RWPE2 (cell line): ENCODE measurements around the gene THSD7B.
A peak's percentile ranks its signal among the peaks of the same experiment; 100 is the strongest.

Source experiments
- ATAC-seq: fragments of 200-7000 bp; cut with Tn5 transposase; 3 replicates; pipeline ENCODE4 v1.9.1; 2021; ENCODE audit warnings: low read depth
- DNase-seq: peaks from one replicate; pipeline ENCODE4 v3.0.0-alpha.2; 2020; ENCODE audit warnings: low spot score
- H3K27ac ChIP-seq: fragments of 450-650 bp; 2 replicates; pipeline ENCODE4 v1.5.1; 2017; ENCODE audit warnings: mild to moderate bottlenecking; ENCODE audit not compliant: poor library complexity, severe bottlenecking
- H3K27me3 ChIP-seq: fragments of 250-450 bp; sonication (Bioruptor Pico); 2 replicates; pipeline ENCODE4 v1.5.1; 2021; ENCODE audit warnings: mild to moderate bottlenecking, moderate library complexity; ENCODE audit not compliant: insufficient read depth, poor library complexity, severe bottlenecking
- H3K36me3 ChIP-seq: fragments of 250-450 bp; sonication (Bioruptor Pico); 2 replicates; pipeline ENCODE4 v1.5.1; 2020; ENCODE audit warnings: low read depth, mild to moderate bottlenecking, moderate library complexity
- H3K4me1 ChIP-seq: fragments of 250-450 bp; sonication (Bioruptor Pico); 2 replicates; pipeline ENCODE4 v1.5.1; 2021; ENCODE audit warnings: mild to moderate bottlenecking, moderate library complexity; ENCODE audit not compliant: insufficient read depth, poor library complexity, severe bottlenecking
- H3K4me3 ChIP-seq: fragments of 250-450 bp; sonication (Bioruptor Pico); 2 replicates; pipeline ENCODE4 v1.5.1; 2021; ENCODE audit warnings: mild to moderate bottlenecking, moderate library complexity; ENCODE audit not compliant: severe bottlenecking
- H3K9me3 ChIP-seq: fragments of 250-450 bp; sonication (Bioruptor Pico); 2 replicates; pipeline ENCODE4 v1.5.1; 2021; ENCODE audit warnings: mild to moderate bottlenecking, moderate library complexity; ENCODE audit not compliant: severe bottlenecking
- TF ChIP-seq, protein P1 (sequence below): fragments of 450-650 bp; IDR thresholded peaks from one replicate; pipeline ENCODE4 v1.5.1; 2017; ENCODE audit warnings: mild to moderate bottlenecking, moderate library complexity; ENCODE audit not compliant: poor library complexity, severe bottlenecking

THSD7B gene

DNA sequence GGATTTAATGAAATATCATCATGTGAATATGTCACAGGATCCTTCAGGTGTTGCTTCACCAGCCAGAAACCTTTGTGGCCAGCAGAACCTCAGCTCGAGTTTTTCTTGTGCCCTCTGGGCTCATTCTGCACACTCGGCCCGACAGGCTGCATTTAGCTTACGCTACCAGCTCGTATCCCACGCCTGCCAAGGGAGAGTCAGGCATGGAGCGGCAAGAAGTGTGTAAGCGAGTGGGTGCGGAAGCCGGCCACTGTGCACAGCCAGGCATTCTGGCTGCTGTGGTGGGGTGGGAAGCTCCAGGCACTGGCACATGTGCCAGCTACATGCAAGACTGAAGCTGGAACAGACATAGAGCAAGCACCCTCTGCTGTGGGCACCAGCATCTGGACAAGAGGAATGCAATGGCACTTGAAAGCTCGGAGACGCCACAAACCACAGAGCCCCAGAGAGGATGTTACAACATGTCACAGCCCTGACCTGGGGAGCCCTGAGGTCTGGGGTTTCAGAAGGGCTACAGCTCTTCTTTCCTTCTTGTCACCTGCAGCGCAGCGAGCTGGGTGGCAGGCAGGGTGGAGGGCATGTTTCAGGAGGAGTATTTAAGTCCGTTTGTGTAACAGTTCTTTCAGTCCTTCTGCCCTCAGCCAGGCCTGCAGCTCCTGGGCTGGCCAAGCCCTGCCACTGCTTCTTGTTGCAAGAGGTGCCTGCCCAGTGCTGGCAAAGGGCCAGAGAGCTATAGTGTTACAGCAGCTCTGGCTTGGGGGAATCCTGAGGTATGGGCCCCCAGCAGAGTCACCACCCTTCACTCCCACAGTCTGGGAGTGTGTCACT is 941.7 kb downstream of the THSD7B start:
- Histone ChIP-seq H3K4me1 (no peaks in the 10 kb centered on the region), H3K36me3 (no peaks in the 10 kb centered on the region), H3K27ac (no peak overlapping the region), H3K4me3 (no peak overlapping the region), H3K9me3 (no peaks in the 10 kb centered on the region), H3K27me3 (no peaks in the 10 kb centered on the region)
- TF ChIP-seq, protein P1, sequence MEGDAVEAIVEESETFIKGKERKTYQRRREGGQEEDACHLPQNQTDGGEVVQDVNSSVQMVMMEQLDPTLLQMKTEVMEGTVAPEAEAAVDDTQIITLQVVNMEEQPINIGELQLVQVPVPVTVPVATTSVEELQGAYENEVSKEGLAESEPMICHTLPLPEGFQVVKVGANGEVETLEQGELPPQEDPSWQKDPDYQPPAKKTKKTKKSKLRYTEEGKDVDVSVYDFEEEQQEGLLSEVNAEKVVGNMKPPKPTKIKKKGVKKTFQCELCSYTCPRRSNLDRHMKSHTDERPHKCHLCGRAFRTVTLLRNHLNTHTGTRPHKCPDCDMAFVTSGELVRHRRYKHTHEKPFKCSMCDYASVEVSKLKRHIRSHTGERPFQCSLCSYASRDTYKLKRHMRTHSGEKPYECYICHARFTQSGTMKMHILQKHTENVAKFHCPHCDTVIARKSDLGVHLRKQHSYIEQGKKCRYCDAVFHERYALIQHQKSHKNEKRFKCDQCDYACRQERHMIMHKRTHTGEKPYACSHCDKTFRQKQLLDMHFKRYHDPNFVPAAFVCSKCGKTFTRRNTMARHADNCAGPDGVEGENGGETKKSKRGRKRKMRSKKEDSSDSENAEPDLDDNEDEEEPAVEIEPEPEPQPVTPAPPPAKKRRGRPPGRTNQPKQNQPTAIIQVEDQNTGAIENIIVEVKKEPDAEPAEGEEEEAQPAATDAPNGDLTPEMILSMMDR: no peak
- ATAC-seq (no peak; the same call in 1 of the 3 replicates), DNase-seq (peak; percentile 39)

DNA sequence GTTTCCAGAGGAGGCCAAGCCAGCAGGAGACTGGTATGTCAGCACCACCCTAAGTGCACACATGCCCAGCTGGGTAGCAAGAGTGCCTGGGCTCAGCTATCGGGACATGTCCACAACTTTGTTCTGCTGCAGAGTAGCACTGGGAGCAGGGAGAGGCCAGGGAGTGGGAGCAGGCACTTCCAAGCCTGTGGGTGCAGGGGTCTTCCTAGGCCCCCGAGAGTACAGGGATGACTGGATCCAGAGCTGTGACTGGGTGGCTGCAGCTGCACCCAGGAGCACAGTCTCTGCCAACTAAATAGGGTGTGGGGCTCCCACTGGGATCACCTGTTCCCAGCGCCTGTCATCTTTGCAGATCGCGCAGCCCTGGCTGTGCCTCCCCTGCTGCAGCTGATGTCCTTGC is 943.0 kb downstream of the THSD7B start:
- Histone ChIP-seq H3K4me3 (no peak overlapping the region), H3K27me3 (no peaks in the 10 kb centered on the region), H3K9me3 (no peaks in the 10 kb centered on the region), H3K27ac (no peak overlapping the region), H3K36me3 (no peaks in the 10 kb centered on the region), H3K4me1 (no peaks in the 10 kb centered on the region)
- TF ChIP-seq, protein P1: no peak
- ATAC-seq: no peak
- DNase-seq: no peak

DNA sequence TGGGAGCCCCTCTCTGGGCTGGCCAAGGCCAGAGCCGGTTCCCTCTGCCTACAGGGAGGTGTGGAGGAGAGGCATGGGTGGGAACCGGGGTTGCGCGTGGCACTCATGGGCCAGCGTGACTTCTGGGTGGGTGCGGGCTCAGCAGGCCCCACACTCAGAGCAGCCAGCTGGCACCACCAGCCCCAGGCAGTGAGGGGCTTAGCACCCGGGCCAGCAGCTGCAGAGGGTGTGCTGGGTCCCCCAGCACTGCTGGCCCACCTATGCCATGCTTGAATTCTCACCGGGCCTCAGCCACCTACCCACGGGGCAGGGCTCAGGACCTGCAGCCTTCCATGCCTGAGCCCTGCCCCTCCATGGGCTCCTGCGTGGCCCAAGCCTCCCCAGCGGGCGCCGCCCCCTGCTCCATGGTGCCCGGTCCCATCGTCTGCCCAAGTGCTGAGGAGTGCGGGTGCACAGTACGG is 950.4 kb downstream of the THSD7B start:
- Histone ChIP-seq H3K9me3 (no peaks in the 10 kb centered on the region), H3K4me1 (no peaks in the 10 kb centered on the region), H3K27ac (no peak overlapping the region), H3K27me3 (no peaks in the 10 kb centered on the region), H3K36me3 (no peaks in the 10 kb centered on the region), H3K4me3 (no peak overlapping the region)
- TF ChIP-seq, protein P1: no peak
- DNase-seq (no peak), ATAC-seq (no peak)

DNA sequence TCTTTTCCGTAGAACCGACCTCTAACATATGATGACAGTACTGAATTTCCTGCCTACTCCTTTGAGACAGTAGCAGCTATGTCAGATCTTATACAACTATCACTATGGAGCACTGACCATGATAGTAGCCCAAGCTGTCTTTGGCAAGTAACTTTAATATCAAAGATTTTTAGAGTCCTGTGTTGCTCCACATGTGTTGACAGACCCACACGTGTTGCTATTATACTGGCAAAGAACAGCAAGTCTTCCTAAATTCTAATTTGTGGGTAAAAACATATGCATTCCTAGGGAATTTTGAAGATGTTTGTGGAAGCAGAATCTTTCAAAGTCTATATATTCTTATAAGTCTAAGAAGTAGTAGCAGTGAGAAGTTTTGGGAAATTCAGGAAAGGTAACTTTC is 953.4 kb downstream of the THSD7B start:
- DNase-seq: no peak
- Histone ChIP-seq H3K9me3 (no peaks in the 10 kb centered on the region), H3K27ac (no peak overlapping the region), H3K4me1 (no peaks in the 10 kb centered on the region), H3K4me3 (no peak overlapping the region), H3K36me3 (no peaks in the 10 kb centered on the region), H3K27me3 (no peaks in the 10 kb centered on the region)
- ATAC-seq: no peak
- TF ChIP-seq, protein P1: no peak

DNA sequence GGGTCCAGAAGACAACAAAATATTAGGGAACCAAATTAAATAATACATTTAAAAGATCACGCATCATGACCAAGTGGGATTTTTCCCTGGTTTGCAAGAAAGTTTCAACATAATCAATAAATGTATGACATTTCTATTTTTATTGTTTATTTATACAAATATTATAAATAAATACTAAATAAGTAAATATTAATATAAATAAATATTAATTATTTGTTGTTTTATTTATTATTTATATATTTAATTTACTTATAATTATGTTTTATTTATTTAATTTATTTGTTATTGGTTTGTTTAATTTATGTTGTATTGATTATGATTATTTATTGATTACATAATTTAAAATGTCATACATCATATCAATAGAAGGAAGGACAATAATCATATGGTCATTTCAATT is 956.4 kb downstream of the THSD7B start:
- TF ChIP-seq, protein P1: no peak
- ATAC-seq (no peak), DNase-seq (no peak)
- Histone ChIP-seq H3K27me3 (peaks cover 3% of the 10 kb centered on the region), H3K27ac (no peak overlapping the region), H3K9me3 (no peaks in the 10 kb centered on the region), H3K4me3 (no peak overlapping the region), H3K4me1 (no peaks in the 10 kb centered on the region), H3K36me3 (no peaks in the 10 kb centered on the region)
